AG10803 (cell line): ENCODE data around the gene TGM2.
A peak's percentile ranks its signal among the peaks of the same experiment; 100 is the strongest.

Source experiments
- DNase-seq: peaks from one replicate; pipeline ENCODE4 v3.0.0; 2010; ENCODE audit warnings: low read depth
- H3K4me3 ChIP-seq: 2 replicates; pipeline ENCODE4 v1.5.1; 2011; ENCODE audit warnings: mild to moderate bottlenecking, low read length, control low read depth
- CTCF ChIP-seq: conservative IDR thresholded peaks from 2 replicates; pipeline ENCODE4 v1.5.1; 2011; ENCODE audit warnings: mild to moderate bottlenecking, low read length, control low read depth, inconsistent platforms

The TGM2 gene

GRCh38 chr20:38170219-38170825 is 5.3 kb upstream of the TGM2 start:
- H3K4me3 ChIP-seq, result no peak overlapping the region
- no peak for TF ChIP-seq CTCF
- no peak for DNase-seq

GRCh38 chr20:38169636-38170193 is 4.6 kb upstream of the TGM2 start:
- DNase-seq, result no peak
- TF ChIP-seq CTCF, result no peak

GRCh38 chr20:38168791-38169589 is 3.9 kb upstream of the TGM2 start:
- no peak overlapping the region for H3K4me3 ChIP-seq
- TF ChIP-seq CTCF, result no peak
- DNase-seq, result no peak

More at GRCh38 chr20:38169636-38170193, 4.6 kb upstream of the TGM2 start:
- H3K4me3 ChIP-seq, result no peak overlapping the region

GRCh38 chr20:38167851-38168760 is 3.0 kb upstream of the TGM2 start:
- DNase-seq, result peak; percentile 98
- TF ChIP-seq CTCF, result no peak
- H3K4me3 ChIP-seq, result no peak overlapping the region

GRCh38 chr20:38167328-38167850 is 2.3 kb upstream of the TGM2 start:
- no peak overlapping the region for H3K4me3 ChIP-seq
- DNase-seq, result no peak
- no peak for TF ChIP-seq CTCF

GRCh38 chr20:38166703-38167233 is 1.7 kb upstream of the TGM2 start:
- H3K4me3 ChIP-seq, result no peak overlapping the region
- no peak for DNase-seq
- no peak for TF ChIP-seq CTCF
